Iris pigment epithelial cell (primary cell): ENCODE measurements around the gene BCCIP.

ENCODE experiments used
- DNase-seq: peaks from one replicate; pipeline ENCODE4 v3.0.0-alpha.2; 2011; ENCODE audit warnings: low read depth

BCCIP gene

DNA sequence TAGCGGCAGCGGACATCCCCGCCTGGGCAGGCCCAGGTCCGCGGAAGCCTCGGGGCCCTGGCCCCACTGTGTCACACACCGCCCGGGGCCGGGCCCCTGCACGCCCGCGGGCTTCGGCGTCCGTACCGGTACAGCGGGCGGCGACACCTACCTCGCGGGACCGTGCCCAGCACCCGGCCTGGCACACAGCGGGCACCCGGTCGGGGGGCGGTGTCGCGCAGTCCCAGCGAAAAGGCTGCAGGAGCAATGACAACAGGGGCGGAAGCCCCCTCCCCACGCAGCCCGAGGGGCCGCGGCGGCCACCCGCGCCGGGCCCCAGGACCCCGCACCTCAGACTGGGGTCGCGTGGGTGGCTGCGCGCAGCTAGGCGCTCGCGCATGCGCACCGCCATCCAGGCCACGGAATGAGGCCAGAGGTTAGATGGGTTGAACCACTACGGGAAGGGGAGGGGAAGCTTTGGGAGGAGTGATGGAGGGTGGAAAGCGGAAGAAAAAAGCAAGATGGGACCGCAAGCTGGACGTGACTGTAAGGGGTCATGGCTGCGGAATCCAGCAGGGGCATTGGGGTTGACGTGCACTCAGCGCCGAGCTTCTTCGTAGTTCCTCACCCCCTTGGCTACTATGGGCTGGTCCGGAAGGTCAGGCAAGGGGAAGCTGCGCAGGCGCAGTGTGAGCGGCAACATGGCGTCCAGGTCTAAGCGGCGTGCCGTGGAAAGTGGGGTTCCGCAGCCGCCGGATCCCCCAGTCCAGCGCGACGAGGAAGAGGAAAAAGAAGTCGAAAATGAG is at the start of gene BCCIP, which contains the start of gene UROS:
BCCIP (plus strand) TSS at position 669 of the 785 bp plus-strand sequence; CDS start at position 681, 12 bp downstream.
UROS (minus strand) TSS at position 381 of the 785 bp plus-strand sequence. CDS start 6,759 bp downstream, outside the sequence.
- peak; percentile 81 for DNase-seq

DNA sequence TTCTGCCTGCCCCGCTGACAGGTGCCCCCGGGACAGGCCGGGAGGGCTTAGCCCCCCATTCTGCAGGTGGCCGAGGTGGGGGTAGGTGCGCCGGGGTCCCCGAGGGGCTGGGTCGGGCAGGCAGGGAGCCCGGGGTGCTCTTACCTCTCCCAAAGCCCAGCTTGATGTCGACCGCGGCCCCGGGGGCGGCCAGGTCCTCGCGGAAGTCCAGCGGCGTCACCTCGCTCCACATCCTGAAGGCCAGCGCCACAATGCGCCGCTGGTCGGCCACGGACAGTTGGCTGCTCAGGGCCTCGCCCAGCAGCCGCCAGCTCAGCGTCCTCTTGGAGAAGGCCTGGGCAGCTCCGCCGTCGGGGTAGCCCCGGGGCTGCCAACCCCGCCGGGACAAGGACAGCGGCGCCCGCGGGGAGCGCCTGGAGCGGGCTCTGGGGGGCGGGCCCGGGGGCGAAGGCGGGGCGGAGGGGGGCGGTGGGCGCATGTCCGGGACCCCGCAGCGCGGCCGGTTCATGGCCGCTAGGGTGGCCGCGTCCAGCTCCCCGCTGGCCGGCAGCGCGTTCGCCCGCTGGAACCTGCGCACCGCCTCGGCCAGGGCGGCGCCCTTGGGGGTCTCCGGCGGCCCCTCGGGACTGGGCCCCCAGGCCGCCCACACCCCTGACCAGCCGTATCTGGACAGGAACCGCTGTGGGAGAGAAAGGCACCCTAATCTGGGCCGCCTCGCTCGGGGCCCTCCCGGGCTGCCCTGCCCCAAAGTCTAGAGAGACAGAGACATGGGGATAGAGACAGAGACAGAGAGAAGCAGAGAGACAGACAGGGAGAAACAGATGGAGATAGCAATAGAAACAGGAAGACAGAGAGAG is 49.4 kb upstream of the BCCIP start:
- no peak for DNase-seq

DNA sequence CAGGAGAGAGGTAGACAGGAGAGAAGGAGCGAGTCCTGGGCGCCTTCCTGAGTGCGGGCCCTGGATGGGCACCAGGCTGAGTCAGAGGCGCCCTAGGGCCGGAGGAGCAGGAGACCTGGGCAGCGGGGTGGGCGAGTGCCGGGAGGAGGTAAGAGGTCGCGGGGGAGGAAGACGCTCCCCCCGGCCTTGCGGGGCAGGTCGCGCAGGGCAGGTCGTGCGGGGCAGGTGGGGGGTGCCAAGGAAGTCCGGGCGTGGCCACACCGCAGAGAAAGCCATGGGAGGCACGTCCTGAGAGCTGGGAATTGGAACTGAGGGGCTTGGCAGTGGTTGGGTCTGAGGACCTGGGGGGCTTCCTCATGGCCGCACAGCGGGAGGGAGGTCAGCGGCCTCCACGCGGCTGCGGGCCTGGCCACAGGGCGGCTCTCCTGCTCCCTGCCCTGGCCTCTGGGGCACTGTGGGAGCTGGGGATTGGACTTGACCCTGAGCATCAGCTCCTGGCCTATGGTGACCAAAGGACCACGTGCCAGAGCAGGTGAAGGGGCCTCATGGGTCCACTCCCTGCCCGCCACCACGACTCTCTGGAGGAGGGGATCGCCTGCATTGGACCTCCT is 48.7 kb upstream of the BCCIP start:
- DNase-seq: no peak

DNA sequence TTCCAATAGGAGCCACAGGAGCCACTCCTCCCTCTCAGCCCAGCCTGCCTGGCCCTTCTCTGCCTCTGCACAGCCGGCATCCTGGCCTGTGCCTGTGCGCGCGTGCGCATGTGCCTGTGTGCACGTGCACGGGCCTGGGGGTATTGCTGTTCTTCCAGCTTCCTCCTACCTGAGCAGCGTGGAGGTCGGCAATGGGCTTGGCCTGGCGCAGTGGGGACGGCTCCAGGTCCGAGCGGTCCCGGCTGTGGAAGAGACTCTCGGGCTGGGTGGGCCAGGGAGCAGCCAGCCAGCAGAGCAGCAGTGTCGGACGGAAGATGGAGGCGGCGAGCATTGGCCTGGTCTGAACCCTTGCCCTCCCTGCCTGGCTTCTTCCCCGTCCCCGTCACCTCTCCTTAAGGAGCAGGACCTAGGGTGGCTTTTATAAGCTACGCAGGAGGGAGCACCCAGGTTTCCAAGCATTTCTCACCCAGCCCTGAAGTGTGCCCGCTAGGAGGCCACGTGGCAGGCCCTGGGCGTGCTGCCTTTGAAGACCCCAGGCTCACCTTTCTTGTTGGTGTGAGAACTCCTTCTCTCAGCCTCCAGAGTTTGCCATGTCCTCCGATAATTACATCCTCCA is 47.7 kb upstream of the BCCIP start, which contains the start of gene MMP21:
MMP21 (minus strand) TSS at position 331 of the 616 bp plus-strand sequence; CDS start at position 331, 0 bp downstream.
- no peak for DNase-seq

DNA sequence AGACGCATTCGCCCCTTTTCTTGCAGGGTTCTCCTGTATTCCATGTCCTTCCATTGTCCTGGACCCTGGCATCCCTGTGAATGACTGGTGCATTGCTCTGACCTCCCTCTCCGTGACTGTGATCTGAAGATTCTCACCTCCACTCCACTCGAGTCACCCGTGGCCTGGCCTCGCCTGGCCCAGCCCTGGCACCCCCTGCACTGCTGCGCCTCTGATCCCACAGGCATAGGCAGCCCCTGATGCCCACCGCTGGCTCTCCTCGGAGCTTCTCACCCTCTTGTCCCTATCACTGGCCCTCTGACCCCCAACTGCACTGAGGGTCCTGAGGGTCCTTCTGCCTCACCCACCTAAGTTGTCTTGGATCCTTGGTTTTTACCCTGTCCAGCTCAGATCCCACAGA is 45.5 kb upstream of the BCCIP start:
- DNase-seq: no peak

DNA sequence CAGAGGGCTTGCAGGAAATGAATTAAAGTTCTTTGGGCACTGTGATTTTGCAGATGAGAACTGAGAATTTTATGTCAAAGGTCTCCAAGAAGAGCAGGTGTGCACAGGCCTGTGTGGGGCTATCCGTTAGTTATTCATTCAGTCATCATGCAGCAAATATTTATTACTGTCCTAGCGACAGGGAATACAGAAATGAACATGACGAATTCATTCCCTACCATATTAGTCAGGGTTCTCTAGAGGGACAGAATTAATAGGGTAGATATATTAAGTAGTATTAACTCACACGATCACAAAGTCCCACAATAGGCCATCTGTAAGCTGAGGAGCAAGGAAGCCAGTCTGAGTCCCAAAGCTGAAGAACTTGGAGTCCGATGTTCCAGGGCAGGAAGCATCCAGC is 44.8 kb upstream of the BCCIP start:
- DNase-seq: no peak

DNA sequence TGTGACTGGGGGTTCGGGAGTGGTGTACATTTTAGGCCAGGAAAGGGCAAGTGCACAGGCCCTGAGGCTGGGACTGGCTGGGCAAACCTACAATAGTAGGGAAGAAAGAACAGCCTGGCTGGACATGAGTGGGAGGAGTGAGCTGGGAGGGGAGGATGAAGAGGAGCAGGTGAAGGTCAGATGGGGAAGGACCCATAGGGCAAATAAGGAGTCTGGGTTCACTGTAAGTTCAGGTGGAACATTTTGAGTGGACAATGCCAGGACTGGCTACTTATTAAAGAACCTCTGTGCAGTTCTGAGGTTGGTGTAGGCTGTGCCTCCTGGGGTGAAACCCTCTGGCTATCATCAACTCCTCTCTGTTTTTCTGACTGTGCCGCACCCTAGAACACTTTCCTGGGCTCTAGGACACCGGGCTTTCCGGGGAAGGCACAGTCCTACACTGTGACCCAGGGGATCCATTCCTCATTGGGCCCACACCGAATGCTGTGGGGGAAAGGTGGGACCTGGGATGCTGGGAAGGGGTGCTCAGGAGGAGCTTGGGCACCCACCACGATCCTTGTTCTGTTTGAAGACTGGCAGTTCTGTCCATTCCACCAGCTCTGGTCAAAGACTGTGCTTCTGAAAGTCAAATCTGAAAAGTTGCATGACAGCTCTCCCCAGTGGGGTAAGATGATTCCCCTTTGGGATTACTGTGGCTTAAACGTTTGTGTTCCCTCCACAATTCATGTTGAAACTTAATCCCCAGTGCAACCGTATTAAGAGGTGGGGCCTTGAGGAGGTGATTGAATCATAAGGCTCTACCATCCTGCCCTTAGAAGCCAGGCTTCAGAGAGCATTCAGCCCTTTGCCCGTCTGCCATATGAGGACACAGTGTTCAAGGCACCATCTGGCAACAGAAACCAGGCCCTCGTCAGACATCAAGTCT is 43.7 kb upstream of the BCCIP start:
- no peak for DNase-seq

DNA sequence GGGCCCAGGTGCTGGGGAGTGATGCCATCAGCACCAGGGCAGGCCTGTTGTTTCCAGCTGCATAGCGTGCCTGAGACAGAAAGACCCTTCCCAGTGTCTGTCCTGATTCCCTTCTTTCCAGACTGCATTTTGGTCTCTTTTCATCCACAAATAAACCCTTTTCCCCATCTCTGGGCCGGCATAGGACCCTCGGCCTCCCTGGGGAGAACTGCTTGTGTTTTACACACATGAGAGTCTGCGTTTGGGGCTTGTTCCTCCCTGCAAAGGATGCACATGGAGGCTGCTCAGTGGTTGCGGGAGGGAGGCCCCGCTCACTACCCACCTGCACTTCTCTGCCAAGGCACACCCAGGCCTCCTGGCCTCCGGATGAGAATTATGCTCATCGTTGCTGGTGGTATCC is 42.0 kb upstream of the BCCIP start:
- DNase-seq: no peak

DNA sequence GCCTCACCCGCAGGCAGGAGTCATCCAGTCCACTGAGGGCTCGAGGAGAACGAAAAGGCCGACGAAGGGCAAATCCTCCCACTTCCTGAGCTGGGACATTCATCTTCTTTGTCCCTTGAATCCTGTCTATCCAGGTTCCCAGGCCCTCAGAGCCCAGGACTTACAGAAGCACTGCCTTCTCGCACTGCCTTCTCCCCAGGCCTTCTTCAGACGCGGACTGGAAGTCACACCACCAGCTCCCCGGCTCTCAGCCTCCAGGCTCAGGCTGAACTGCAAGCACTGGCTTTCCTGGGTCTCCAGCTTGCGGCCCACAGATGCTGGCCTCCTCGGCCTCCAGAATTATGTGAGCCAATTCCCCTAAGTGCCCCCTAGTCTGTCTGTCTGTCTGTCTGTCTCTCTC is 41.3 kb upstream of the BCCIP start:
- DNase-seq: no peak

DNA sequence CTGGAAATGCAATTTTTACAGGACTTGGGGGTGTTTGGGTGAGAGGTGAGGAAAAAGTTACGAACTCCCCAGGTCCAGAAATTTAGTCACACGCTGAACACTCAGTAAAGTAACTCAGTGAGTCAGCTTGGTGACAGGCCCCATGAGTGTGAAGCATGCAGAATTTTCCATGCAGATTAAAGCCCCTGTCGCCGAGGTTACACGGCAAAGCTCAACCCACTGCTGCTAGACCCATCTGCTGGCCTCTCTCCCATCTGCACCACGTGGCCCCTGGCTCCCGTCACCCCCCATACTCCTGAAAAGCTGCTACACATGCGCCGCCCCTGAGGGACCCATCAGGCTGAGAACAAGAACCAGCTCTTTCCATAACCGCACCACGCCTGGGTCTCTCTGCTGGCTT is 40.7 kb upstream of the BCCIP start:
- DNase-seq: no peak

DNA sequence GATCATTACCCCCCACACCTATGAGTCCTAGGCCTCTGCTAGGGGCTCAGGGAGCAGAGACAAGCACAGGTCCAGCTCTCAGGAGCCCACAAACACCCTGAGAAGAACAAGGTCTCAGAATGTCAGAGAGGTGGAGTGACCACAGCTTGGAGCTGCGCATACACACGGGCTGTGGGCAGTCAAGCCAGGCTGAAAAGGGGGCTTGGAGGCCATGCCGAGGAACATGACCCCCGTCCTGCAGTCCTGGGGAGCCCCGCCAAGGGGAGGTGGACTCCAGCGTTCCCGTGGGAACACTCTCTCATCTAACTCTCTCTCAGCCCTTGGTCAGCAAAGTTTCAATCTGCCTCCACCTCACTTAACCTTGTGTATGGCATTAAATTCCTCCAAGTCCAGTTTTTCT is 39.9 kb upstream of the BCCIP start:
- no peak for DNase-seq

DNA sequence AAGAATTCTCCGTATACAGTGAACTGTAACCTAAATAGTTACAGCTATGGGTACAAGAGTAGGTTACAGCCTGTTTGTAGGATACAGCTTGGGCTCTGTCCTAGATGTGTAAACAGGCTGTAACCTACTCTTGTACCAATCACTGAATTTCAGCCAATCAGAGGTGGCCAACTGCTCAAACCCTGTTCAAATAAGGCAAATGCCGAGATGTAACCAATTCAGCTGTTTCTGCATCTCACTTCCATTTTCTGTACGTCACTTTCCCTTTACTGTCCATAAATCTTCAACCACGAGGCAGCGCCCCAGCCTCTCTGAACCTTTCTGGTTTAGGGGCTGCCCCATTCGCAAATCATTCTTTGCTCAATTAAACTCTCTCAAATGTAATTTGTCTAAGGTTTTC is 39.4 kb upstream of the BCCIP start:
- DNase-seq: no peak

DNA sequence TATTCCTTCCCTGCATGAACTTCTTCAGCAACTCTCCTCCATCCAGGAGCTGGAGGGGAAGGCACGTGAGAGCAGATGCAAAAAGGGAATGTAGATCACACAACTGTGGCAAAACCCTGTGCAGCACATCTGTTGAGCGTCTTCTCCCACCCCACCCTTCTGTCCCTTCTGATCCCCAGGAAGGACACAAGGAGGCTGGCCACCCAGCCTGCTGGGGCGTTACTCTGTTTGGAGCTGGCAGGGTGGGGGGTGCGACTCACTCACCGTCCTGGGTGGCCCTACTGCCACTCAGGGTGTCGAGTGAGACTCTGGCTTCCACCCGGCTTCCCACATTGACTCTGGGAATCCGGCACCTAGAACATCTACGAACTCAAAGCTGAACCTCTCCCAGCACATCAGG is 37.6 kb upstream of the BCCIP start:
- no peak for DNase-seq

DNA sequence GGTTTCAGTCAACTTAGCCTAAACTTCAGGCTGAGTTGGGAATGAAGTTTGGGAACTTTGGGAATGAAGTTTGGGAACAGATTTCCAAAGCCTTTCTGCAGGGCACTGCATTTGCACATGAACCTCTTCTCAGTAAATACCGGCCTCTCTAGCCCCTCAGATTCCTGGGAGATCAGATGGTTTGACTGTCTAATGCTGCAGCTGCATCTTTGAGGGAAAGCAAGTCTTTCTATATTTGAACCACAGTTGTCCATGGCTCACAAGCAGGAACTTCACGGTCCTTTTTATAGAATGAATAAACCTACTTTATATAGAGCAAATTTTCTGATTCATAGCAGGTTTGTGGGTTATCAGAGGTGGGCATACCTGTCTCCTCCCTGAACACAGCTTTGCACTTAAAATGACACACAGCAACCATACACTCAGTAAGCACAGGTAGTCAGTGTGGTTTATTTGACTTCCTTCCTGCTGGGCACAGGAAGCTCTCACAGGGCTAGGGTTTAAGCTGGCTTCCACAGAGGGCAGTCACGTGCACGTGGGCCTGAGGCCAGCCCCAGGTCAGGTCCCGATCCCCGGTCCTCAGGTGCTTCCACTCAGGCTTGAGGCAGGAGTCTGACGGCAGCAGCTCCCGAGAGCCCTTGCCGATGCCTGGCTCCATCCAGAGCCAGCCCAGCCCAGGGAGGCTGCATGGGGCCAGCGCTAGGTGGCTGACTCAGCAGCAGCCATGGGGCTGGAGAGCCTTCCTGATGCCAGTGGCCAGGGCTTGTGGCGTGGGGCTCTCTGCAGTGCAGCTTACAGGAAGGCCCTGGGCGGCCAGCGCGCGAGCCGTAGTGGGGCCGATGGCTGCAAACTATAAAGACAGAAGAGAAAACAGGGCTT is 35.0 kb upstream of the BCCIP start:
- DNase-seq: no peak

DNA sequence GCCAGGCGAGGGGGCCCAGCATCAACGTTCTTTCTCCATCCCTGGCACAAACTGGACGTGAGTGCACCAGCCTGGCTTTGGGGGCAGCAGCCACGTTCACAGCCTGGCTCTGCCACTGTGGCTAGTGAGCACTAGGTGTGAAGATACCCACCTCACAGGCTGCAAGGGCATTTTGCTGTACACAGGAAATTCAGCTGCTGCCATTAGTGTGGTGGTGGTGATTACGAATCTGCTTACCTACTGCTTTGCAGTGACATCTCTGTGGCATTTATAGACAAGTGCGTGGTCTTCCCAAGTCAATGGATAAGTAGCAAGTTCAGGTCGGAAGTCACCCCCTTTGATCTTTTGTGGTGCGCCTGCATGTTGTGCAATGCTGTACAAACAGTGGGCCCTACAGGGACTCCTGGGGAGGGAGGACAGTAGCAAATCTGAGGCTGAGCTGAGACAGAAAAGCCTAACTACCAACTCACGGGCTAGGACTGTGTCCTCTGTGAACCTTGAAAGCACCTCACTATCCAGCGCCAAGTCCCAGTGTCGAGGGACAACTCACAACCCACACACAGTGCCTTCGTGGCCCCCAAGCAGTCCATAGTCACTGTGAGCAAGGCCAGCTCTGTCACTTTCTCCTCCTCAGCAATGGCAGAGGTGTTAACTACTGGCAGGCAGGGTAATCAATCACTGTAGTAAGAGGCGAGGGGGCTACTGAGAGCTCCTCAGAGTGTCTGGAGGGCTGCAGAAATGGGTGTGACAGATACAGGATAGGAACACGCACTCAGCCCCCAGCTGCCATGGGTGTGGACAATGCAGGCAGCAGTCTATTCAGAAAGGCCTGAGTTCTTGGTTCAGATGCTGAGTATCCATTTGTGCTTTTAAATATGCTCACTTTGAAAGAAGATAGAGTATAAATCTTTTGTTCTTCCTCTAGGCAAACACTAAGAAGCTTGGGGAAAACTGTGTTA is 30.7 kb upstream of the BCCIP start:
- no peak for DNase-seq

DNA sequence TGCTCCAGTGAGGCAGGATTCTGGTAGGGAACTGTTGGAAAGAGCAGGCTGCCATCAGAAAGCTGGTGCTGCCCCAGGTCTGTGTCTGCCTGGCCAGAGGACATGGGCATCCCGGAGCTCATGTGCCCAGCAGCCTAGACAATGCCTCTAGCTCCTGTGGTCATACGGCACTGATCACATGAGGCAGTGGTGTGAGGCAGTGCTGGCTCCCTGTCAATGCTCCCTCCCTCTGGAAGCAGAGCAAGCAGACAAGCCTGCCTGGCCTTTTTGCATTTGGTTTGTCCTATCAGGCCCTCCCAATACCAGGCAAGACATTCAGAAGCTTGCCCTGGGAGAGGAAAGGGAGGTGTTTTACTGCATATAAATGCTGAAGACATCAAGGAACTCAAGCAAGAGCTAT is 28.2 kb upstream of the BCCIP start:
- DNase-seq: no peak

DNA sequence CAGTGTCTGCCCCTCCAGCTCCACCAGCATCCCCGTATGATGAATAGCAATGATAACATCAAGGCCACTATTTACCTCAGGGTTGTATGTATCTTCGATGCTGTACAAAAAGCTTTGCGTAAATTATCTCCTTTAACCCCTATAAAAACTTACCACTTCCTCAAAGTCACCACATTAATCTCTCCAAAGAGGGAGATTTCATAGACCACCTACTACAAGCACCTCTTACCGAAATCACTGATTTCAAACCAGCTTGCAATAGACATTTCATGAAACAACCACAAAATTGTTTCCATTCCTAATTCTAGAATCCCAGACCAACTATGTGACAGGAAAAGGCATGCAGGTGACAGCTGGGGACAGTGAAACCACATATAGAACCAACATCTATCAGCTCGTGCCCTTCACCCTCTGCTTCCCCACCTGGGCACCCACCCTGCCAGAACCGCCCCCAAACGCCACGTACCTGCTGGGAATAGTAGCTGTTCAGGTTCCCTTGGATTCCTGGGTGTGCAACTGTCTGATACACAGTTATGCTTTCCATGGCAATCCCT is 27.6 kb upstream of the BCCIP start:
- DNase-seq: no peak

DNA sequence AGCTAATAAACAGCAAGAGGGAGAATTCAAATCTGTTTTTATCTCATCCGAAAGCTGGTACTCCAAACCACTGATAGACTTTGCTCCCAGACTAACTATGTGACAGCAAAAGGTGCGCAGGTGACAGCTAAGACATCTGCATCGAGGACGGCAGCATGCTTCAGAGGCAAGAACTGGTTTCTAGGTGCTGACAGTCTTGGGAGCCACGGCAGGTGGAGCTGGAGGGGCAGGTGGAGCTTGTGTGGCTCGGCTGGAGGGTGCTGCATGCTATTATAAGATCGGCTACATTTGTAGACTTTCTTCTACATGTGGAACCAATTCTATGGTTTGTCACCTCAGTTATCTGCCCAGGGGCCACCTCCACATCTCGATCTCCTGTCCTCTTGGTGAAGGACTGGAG is 25.9 kb upstream of the BCCIP start:
- no peak for DNase-seq
